ENCODE data around the gene WFS1. TPM values are rescaled to one million over a fixed set of nuclear protein-coding genes. Genes with fewer than 3 reads are reported as not detected.

Gene WFS1
- polyA plus RNA-seq, 1 donor, result 24.7 TPM

DNA sequence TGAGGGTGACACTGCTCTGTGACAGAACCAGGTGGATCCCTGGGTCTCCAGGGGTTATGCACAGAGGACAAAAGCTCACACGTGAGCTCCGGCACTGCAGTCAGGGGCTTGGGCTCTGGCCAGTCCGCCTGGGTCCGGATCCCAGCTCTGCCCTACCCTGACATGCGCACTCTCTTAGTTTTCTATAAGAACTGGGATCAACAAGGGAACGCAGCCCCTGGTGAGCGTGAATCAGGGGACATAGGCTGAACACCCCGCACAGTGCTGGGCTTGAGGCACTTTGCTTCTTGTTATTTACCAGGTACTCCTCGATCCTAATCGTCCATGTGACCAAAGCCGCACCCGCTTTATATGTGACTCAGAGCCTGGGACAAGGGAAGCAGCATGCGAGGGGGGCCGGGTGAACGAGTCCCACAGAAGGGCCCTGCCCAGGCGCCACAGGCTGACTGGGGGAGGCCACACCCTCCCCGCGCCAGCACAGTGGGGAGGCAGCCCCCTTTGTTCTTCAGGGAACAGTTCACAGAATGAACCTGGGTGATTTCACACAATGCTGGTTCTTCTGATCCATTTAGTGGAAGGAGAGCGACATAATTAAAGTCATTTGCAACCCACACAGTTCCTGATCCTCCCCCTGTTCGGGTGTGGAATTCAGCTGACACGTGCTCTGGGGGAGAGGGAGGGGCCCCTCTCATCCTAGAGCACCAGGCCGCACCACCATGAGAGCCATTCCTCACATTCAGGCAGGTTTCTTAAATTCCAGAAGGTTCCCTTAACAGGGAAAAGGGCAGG lies 55.5 kb downstream of the WFS1 start:
- DNase-seq, result no peak

- DNase-seq, result no peak
Observed at GRCh38 chr4:6325788-6326290, 56.2 kb downstream of the WFS1 start.

GRCh38 chr4:6326312-6327060 lies 56.8 kb downstream of the WFS1 start:
- DNase-seq, result no peak

- DNase-seq, result no peak
Observed at GRCh38 chr4:6327220-6327917, 57.7 kb downstream of the WFS1 start.

- no peak for DNase-seq
Observed at GRCh38 chr4:6328526-6328925, 58.9 kb downstream of the WFS1 start.

- no peak for DNase-seq
Observed at GRCh38 chr4:6329478-6330383, 60.1 kb downstream of the WFS1 start.

DNA sequence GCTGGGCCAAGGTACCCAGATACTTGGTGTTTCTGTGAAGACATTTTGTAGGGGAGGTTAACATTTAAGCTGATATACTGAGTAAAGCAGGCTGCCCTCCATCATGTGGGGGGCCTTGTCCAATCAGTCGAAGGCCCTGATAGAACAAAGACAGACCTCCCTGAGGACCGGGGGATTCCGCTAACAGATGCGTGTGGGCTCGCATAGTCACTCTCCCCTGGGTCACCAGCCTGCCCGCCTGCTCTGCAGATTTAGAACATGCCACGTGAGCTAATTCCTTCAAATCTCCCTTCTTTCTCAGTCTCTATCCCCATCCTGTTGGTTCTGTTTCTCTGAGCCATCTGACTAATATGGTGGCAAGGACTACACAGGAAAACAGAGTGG lies 60.7 kb downstream of the WFS1 start:
- DNase-seq, result no peak

- DNase-seq, result no peak
Observed at GRCh38 chr4:6331018-6331417, 61.4 kb downstream of the WFS1 start.

DNA sequence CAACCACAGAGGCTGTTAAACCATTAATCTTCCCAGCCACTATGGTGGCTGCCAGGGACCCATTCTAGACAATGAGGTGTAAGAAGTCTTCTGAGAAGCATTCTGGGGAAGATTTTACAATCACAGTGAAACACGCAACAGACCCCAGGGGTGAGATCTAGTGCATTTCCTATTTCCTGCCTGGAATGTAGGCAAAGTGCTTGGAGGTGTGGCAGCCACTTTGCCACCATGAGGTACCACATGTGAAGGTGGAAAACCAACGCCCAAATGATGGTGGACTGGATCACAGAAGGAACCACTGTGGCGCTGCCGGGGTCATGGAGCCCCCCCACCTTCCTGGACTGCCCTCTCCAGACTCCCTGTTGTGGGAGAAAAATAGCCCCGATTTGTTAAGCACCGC lies 61.8 kb downstream of the WFS1 start:
- no peak for DNase-seq

DNA sequence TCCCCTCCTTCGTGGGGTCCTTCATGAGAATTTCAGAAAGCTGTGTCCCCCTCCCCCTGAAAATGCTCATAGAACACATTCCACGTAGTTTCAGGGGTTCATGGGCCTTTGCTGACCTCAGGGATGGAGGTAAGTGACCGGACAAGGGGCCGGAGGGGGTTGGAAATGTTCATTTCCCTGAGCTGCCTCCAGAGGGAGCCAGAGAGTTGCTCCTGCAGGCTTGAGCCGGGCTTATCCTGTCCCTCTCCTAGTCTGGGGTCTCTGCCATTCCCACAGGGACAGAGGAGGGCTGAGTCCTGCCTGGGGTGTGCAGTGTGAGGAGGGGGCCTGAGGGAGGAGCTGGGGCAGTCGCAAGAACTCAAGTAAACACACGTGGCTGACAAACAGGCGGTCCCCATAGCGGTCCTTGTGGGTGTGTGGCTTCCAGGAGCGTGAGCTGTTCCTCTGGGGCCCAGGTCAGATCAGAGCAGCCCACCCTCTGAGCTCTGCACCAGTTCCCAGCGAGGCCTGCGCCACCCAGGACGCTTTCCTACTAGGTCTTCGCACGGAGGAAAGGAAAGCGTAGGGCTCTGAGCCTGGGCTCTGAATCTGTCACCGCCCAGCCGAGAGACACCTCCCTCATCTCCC lies 62.5 kb downstream of the WFS1 start:
- no peak for DNase-seq

GRCh38 chr4:6332669-6333050 lies 63.0 kb downstream of the WFS1 start:
- no peak for DNase-seq

- DNase-seq, result no peak
Observed at GRCh38 chr4:6333301-6334202, 63.9 kb downstream of the WFS1 start.

- DNase-seq, result no peak
Observed at GRCh38 chr4:6334203-6334887, 64.7 kb downstream of the WFS1 start.

- no peak for DNase-seq
Observed at GRCh38 chr4:6335040-6335590, 65.5 kb downstream of the WFS1 start.

GRCh38 chr4:6336166-6336565 lies 66.5 kb downstream of the WFS1 start:
- DNase-seq, result no peak

- no peak for DNase-seq
Observed at GRCh38 chr4:6337331-6337935, 67.8 kb downstream of the WFS1 start.

DNA sequence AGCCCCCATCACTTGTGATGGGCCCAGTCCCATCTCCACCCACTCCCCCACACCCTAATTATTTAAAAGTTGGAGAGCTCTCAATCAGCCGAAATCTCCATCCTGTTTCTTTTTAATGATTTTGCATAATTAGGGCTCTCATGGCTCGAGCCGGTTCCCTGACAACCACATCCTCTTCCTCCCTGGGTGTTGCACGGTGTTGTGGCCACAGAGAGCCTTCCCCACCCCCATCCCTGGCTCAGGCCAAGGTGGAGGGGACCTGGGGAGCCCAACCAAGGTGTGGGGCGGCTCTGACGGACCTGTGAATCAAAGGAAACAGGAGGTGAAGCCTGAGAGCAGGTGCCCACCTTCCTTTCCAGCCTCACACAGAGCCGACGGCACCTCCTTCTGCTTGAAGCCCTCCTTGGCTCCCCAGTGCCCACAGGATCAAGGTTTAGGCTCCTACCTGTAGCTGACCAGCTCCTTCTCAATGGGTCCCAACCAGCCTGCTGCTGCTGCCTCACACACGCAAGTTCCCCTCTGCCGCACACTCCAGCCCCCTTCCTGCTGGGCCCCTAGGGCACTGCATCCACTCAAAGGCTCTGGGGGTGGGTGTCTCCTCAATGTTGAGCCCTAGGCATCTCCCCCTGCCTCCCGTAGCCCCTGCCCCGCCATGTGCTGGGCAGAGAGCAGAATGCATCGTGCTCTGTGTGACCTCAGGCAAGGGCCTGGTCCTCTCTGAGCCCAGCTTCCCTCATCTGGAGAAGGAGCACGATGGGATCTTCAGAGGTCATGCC lies 68.7 kb downstream of the WFS1 start:
- no peak for DNase-seq

All from left kidney (tissue), 2 donors.